ENCODE measurements around the gene CDK14. TPM values are rescaled to one million over a fixed set of nuclear protein-coding genes. Genes with fewer than 3 reads are reported as not detected.

Gene CDK14
- total RNA-seq, 1 donor: 44.8 TPM

- no peak for TF ChIP-seq CTCF (IDR thresholded peaks at IDR 0.05; ENCODE audit: insufficient read depth, low read length)
- H3K4me3 ChIP-seq (ENCODE audit: low read depth, low read length): no peak overlapping the region
- no peak for DNase-seq (ENCODE audit: low read depth)
These were observed 304.7 kb downstream of the CDK14 start for GRCh38 chr7:90900628-90901356.

- no peak for TF ChIP-seq CTCF (IDR thresholded peaks at IDR 0.05; ENCODE audit: insufficient read depth, low read length)
- no peak overlapping the region for H3K4me3 ChIP-seq (ENCODE audit: low read depth, low read length)
- DNase-seq (ENCODE audit: low read depth): no peak
These were observed 307.7 kb downstream of the CDK14 start for GRCh38 chr7:90903841-90904240.

- no peak for TF ChIP-seq CTCF (IDR thresholded peaks at IDR 0.05; ENCODE audit: insufficient read depth, low read length)
- no peak overlapping the region for H3K4me3 ChIP-seq (ENCODE audit: low read depth, low read length)
- DNase-seq (ENCODE audit: low read depth): no peak
These were observed 314.0 kb downstream of the CDK14 start for GRCh38 chr7:90910136-90910535.

- H3K4me3 ChIP-seq (ENCODE audit: low read depth, low read length): no peak overlapping the region
- DNase-seq (ENCODE audit: low read depth): peak; percentile 22
- TF ChIP-seq CTCF (IDR thresholded peaks at IDR 0.05; ENCODE audit: insufficient read depth, low read length): no peak
These were observed 320.2 kb downstream of the CDK14 start for GRCh38 chr7:90916319-90916718.

GRCh38 chr7:90917539-90917938 is 321.4 kb downstream of the CDK14 start:
- DNase-seq (ENCODE audit: low read depth): no peak
- TF ChIP-seq CTCF (IDR thresholded peaks at IDR 0.05; ENCODE audit: insufficient read depth, low read length): no peak

GRCh38 chr7:90918303-90918702 is 322.2 kb downstream of the CDK14 start:
- no peak for TF ChIP-seq CTCF (IDR thresholded peaks at IDR 0.05; ENCODE audit: insufficient read depth, low read length)
- H3K4me3 ChIP-seq (ENCODE audit: low read depth, low read length): no peak overlapping the region
- no peak for DNase-seq (ENCODE audit: low read depth)

More at GRCh38 chr7:90917539-90917938, 321.4 kb downstream of the CDK14 start:
- H3K4me3 ChIP-seq (ENCODE audit: low read depth, low read length): no peak overlapping the region

- H3K4me3 ChIP-seq (ENCODE audit: low read depth, low read length): no peak overlapping the region
- DNase-seq (ENCODE audit: low read depth): no peak
- TF ChIP-seq CTCF (IDR thresholded peaks at IDR 0.05; ENCODE audit: insufficient read depth, low read length): no peak
These were observed 323.7 kb downstream of the CDK14 start for GRCh38 chr7:90919816-90920215.
